C4-2B (cell line): ENCODE measurements around the gene ZNF26.
A peak's percentile ranks its signal among the peaks of the same experiment; 100 is the strongest.
"Not testable (repeated sequence)": the region's sequence is repeated elsewhere in the genome, so short reads cannot be mapped to it uniquely, and the experiment has no call there.

Experiments used
- H3K27ac ChIP-seq: fragments of 450-650 bp; 2 replicates; pipeline ENCODE4 v1.5.1; 2017
- ZFX ChIP-seq: fragments of 450-650 bp; IDR thresholded peaks from 2 replicates; pipeline ENCODE4 v1.6.1; 2017
- TF ChIP-seq, protein P1 (sequence below): fragments of 450-650 bp; conservative IDR thresholded peaks from 2 replicates; pipeline ENCODE4 v1.5.1; 2017; ENCODE audit warnings: mild to moderate bottlenecking

The ZNF26 gene

DNA sequence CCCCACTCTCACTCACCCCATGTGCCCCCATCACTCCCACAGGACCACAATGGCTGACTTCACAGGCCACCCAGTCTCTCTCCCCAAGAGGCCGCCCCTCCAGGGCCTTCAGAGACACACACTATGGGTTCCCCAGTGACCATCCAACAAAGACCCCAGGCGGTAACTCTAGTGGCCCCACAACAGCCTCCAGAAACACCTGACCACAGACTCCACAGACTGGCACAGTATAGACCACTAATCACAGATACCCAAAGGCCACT, 33.1 kb upstream of the ZNF26 start:
- TF ChIP-seq, protein P1, sequence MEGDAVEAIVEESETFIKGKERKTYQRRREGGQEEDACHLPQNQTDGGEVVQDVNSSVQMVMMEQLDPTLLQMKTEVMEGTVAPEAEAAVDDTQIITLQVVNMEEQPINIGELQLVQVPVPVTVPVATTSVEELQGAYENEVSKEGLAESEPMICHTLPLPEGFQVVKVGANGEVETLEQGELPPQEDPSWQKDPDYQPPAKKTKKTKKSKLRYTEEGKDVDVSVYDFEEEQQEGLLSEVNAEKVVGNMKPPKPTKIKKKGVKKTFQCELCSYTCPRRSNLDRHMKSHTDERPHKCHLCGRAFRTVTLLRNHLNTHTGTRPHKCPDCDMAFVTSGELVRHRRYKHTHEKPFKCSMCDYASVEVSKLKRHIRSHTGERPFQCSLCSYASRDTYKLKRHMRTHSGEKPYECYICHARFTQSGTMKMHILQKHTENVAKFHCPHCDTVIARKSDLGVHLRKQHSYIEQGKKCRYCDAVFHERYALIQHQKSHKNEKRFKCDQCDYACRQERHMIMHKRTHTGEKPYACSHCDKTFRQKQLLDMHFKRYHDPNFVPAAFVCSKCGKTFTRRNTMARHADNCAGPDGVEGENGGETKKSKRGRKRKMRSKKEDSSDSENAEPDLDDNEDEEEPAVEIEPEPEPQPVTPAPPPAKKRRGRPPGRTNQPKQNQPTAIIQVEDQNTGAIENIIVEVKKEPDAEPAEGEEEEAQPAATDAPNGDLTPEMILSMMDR = no peak
- TF ChIP-seq ZFX = no peak

DNA sequence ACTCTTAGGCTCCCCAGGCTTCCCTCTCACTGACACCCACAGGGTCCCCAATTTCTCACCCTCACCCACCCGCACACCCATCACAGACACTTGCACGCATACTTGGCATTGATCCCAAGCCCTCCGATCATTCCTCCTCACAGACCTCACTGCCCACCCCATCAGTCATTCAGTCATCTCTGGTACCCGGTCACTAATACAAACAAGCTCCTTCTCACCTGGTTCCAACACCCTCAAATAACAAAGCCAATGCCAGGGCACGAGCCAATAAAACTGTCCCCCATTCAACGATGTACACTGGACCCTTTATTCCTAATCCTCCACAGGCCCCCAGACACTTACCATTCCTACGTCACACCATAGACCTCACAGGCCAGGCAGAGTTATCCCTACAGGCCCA, 32.4 kb upstream of the ZNF26 start:
- TF ChIP-seq ZFX = no peak
- TF ChIP-seq, protein P1 = no peak
- no peak overlapping the region for H3K27ac ChIP-seq

More for the DNA sequence above, 33.1 kb upstream of the ZNF26 start:
- H3K27ac ChIP-seq = no peak overlapping the region

DNA sequence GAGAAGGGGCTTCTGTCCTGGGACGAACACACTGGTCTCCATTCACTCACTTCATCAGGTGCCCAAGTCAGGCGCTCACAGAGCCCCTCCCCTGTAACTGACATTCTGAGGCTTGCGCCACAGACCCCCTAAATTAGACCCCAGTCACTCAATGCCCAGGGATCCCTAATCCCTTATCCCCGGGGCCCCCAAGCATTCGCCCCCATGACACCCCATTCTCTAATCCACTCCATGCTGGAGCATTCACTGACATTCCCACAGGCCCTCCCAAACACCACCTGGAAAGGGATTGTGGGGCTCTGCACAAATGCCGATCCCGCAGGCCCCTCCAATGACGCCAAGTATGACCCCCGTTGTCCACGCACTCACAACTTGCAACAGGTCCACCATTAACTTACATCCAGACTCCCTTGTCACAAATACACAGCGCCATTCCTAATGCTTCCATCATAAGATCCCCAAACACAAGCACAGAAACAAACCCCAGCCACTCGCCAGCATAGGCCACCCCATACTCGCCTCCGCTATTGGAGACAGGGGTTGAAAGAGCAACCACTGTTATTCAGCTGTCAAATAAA, 31.6 kb upstream of the ZNF26 start:
- H3K27ac ChIP-seq = no peak overlapping the region
- TF ChIP-seq, protein P1 = no peak
- TF ChIP-seq ZFX = no peak

DNA sequence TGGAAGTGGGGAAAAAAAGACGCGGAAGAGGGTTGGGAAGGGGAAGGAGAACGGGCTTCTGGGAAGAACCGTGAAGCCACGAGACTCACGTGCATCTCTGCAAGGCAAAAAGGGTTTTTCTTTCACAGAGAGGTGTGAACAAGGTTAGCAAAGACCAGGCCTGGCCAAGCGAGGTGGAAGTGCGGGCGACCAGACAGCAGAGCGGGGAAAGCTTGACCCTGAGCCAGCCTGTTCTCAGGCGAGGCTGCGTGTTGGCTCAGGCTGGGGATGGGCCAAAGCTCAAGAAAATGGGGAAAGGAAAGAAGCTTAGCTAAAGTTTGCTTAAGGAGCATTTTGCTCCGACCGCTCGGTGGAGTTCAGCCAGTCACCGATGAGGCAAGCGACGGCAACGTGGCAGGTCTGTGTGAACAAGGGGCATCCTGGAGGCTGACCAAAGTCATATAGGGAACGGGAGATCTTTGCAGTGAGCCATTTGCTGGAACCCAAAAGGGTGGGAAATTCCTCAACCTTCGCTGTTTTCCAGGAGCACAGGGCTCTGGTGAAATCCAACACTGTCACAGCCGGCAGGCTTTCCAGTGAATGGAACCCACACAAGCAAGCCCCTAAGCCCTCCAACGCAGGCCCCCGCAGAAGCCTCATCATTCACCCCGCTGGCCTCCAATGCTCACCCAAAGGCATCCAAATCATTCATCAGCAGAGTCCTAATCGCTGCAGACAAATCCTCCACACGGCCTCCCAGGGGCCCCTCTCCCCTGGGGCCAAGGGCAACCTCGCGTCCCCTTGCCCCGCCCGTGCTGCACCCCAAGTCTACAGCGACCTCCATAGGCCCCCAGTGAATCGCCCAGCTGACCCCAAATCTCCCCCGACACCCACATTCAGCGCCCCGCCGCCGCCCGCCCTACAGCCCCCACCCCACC, 30.8 kb upstream of the ZNF26 start:
- no peak for TF ChIP-seq ZFX
- peak overlapping the region; percentile 58 for H3K27ac ChIP-seq

DNA sequence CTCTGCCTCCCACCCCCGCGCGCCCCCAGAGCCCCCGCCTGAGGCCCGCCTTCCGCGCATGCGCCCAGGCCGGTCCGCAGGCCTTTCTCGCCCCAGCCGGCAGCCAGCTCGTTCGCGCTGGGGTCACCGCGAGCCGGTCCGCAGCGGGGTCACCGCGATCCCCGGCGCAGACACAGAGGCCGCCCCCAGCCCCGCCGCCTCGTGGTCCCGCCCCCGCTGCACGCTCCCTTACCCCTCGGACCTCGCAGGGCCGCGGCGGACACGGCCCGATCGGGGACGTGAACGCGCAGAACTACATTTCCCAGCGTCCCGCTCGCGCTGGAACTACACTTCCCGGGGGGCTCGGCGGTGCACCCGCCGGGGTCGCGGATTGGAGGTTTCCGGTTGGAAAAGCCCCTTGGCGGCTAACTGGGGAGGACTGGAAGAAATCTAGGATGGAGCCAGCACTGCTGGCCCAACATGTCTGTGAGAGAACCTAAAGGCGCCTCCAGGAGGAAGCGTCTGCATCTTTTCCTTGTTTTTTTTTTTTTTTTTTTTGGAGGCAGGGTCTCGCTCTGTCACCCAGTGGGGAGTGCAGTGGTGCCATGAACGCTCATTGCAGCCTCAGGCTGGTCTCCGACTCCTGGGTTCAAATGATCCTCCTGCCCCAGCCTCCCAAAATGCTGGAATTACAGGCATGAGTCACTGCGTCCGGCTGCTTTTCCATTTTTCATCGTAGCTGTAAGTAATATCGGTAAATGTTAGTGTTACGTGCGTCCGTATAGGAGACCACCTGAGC, 30.0 kb upstream of the ZNF26 start, which contains the start of gene ZNF605:
ZNF605 (minus strand) TSS at position 296 of the 778 bp plus-strand sequence. CDS start 10,671 bp downstream, outside the sequence.
- peak within 1 kb of the TSS; percentile 58 for H3K27ac ChIP-seq
- peak; percentile 76; the same call in 1 of the 2 replicates for TF ChIP-seq ZFX
- TF ChIP-seq, protein P1 = no peak

DNA sequence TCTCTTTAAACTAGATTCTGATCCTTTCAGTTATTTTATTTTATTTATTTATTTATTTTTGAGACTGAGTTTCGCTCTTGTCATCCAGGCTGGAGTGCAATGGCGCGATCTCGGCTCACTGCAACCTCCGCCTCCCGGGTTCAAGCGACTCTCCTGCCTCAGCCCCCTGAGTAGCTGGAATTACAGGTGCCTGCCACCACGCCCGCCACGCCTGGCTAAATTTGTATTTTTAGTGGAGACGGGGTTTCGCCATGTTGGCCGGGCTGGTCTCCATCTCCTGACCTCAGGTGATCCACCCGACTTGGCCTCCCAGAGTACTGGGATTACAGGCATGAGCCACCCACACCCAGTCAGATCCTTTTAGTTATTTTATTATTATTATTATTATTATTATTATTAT, 24.4 kb upstream of the ZNF26 start:
- not testable (repeated sequence) for H3K27ac ChIP-seq

DNA sequence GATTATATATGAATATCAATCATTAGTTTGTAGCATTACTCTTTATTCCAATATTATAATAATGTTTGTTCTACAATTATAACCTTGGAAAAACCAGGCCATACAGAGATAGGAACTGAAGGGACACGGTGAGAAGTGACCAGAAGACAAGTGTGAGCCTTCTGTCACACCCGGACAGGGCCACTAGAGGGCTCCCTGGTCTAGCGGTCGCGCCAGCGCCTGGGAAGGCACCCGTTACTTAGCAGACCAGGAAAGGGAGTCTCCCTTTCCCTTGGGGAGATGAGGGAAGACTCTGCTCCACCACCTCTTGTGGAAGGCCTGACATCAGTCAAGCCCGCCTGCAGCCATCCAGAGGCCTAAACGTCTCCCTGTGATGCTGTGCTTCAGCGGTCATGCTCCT, 22.2 kb upstream of the ZNF26 start:
- not testable (repeated sequence) for H3K27ac ChIP-seq
- TF ChIP-seq, protein P1 = peak; percentile 64

DNA sequence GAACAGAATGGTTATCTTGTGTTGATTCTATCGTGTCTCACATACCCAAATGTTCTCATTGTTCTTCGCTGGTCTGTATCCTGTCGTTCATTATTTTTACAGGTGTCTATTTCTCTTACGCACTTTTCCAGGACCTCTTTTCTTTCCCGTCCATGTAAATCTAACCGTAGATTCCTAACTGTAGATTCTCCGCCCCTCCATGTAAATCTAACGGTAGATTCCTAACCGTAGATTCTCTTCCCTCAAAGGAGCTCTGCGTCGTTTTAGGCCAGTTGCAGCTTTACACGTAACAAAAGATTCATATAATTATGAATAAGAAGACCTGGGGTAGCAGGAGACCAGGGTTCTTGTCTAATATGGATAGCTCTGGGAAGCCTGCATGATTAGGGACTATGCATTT, 20.4 kb upstream of the ZNF26 start:
- TF ChIP-seq, protein P1 = no peak
- no peak for TF ChIP-seq ZFX
- H3K27ac ChIP-seq = no peak overlapping the region
